ENCODE measurements around the gene PILRA.
"Not testable (repeated sequence)": the region's sequence is repeated elsewhere in the genome, so short reads cannot be mapped to it uniquely, and the experiment has no call there.

The PILRA gene

DNA sequence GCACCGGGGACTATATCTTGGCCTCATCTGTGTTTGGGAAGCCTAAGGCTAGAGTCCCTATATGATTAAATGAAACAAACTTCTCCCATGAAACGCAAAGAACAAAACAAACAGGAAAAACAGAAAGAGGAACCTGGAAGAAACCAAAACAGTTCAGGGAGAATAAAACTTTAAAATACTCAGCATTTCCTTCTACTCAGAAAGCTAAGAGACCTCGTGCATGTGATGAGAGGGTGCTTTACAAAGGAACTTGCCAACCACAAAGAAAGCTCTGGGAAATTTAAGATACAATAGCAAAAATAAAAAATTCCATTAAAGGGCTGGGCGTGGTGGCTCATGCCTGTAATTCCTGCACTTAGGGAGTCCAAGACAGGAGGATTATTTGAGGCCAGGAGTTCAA, 6.9 kb downstream of the PILRA start:
- DNase-seq (ENCODE audit: low read depth), result no peak

DNA sequence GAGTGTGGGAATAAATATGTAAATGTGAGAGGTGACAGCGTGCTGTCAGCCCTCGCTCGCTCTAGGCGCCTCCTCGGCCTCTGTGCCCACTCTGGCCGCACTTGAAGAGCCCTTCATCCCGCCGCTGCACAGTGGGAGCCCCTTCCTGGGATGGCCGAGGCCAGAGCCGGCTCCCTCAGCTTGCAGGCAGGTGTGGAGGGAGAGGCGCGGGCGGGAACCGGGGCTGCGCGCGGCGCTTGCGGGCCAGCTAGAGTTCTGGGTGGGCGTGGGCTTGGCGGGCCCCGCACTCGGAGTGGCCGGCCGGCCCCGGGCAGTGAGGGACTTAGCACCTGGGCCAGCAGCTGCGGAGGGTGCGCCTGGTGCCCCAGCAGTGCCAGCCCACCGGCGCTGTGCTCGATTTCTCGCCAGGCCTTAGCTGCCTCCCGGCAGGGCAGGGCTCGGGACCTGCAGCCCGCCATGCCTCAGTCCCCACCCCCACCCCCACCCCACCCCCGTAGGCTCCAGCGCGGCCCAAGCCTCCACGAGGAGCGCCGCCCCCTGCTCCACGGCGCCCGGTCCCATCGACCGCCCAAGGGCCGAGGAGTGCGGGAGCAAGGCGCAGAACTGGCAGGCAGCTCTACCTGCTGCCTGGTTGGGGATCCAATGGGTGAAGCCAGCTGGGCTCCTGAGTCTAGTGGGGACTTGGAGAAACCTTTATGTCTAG, 8.4 kb downstream of the PILRA start:
- not testable (repeated sequence) for DNase-seq (ENCODE audit: low read depth)

DNA sequence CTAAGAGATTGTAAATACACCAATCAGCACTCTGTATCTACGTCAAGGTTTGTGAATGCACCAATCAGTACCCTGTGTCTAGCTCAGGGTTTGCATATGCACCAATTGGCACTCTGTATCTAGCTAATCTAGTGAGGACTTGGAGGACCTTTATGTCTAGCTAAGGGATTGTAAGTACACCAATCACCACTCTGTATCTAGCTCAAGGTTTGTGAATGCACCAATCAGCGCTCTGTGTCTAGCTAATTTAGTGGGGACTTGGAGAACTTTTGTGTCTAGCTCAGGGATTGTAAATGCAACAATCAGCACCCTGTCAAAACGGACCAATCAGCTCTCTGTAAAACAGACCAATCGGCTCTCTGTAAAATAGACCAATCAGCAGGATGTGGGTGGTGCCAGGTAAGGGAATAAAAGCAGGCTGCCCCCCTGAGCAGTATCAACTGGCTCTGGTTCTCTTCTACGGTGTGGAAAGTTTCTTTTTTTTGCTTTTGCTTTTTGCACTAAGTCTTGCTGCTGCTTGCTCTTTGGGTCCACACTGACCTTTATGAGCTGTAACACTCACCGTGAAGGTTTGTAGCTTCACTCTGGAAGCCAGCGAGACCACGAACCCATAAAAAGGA, 9.1 kb downstream of the PILRA start:
- DNase-seq (ENCODE audit: low read depth), result not testable (repeated sequence)

DNA sequence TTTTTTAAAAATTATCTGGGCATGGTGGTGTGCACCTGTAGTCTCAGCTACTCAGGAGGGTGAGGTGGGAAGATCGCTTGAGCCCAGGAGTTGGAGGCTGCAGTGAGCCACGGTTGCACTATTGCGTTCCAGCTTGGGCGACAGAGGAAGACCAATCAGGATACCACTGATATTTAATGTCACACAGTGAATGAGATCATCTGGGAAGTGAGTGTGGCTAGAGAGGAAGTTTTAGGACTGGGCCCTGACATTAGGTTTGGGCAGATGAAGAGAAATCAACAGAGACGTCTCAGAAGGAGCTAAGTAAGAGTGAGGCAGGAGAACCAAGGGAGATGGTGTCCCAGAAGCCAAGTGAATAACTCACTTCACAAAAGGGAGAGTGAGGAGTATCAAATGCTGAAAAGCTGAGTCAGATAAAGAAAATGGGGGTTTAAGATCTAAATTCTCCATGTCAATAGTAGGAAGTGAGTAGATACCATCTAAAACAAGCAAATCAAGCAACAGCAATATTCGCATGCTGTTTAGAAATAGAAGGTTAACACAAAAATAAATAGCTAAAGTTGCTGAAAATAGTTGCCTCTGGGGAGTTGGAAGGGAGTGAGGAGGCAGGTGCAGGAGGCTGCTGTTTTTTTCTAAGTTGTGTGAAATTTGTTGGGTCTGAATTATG, 11.5 kb downstream of the PILRA start:
- DNase-seq (ENCODE audit: low read depth), result no peak

DNA sequence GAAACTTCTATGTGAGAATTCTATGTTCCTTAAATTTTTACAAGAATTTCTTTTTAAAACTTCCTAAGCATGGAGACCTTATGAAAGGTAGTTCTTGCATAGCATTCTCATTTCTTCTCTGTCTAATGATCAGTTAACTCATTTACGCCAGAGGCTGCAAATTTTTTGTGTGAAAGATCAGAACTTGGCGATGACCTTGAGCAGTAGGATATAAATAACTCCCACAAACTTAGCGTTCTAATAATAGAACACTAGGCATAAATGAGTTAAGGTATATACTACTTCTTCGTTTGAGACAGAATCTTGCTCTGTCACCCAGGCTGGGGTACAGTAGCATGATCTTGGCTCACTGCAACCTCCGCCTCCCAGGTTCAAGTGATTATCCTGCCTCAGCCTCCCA, 13.7 kb downstream of the PILRA start:
- no peak for DNase-seq (ENCODE audit: low read depth)

DNA sequence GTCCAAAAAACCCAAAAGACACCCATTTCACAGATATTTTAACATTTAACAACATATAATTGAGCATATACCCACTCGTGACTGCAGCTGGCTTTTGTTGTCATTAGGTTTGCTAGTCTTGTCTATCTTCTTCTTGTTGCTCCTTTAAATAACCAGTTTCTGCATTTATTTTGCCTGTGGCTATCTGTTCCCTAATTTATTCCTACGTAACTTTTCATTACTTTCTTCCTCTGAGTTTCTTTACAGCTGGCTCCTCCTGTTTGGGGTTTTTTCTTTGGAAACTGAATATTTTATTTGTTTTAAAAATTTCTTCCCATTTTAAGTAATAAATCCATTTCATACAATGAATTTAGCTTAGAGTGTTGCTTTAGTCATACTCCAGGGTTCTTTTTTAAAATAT, 14.4 kb downstream of the PILRA start:
- DNase-seq (ENCODE audit: low read depth), result no peak

DNA sequence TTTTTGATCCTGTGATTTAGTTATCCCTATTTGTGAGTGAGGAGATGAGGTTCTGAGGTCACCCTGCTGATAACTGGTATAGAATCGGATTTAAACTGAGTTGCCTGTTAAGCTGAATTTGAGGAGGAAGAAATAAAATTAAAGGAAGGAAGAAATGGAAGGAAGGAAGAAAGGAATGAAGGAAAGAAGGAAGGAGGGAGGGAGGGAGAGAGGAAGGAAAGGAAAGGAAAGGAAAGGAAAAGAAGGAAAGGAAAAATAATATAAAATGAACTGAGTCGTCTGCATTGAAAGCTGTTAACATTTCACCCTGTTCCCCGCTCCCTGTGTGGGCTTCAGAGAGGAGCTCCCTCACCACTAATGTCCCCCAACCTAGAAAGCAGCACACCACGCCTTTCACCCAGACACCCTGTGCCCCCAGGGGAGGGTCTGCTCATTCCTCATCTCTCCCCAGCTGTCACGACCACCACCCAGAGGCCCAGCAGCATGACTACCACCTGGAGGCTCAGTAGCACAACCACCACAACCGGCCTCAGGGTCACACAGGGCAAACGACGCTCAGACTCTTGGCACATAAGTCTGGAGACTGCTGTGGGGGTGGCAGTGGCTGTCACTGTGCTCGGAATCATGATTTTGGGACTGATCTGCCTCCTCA, 16.3 kb downstream of the PILRA start:
- DNase-seq (ENCODE audit: low read depth), result no peak

DNA sequence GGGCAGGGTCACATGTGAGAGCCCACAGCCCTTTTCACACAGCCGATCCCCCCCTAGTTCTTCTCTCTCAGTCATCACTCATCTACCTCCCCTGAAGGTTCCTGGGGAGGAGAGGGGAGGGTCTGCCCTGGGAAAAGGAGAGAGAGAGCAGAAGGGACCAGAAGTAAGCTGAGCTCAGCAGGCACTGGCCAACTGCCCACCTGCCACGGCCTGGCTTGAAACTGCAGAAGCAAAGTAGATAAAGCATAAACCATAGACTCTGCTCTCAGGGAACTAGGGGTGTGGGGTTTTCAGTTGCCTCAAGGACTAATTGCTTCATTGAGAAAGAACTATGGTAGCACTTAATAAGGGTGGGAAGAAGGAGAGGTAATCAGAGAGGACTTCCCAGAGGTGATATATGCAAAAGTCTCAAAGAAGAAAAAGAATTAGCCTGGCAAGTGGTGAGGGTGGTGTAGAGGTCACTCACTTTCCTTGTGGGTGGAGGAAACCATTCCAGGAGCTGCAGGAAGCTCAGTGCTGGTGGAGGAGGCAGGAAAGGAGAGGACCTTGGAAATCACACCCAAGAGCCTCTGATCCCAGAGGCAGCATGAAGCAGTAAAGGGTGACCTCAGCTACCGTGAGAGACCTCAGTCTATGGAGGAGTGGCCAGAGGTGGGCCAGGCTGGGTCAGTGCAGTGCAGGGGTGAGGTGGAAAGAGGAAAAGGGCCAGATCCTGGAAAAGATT, 17.2 kb downstream of the PILRA start:
- no peak for DNase-seq (ENCODE audit: low read depth)

DNA sequence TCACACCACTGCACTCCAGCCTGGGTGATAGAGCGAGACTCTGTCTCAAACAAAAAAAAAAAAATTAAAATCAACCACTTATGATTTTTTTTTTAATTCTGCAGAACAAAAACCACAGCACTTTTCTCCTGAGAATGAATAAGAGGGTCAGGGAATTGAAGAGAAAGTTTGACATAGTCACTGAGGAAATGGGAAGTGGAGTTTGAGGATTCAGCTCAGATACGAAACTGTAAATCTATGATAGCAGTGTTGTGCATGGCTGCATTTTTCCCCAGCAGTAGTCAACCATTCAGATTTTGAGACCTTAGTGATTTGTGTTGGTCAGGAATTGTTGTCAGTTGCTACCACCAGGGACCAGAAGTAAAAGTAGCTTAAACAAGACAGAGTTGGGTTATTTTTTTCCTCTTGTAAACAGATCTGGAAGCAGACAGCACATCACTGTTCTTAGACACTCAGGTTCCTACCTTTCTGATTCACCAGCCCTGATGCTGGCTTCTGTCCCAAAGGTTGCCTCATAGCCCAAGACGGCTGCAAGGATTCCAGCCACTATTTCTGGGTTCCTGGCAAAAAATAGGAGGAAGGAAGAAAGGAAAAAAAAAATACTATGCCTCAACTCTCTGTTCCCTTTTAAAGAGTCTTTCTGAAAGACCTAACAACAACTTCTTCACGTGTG, 20.1 kb downstream of the PILRA start:
- no peak for DNase-seq (ENCODE audit: low read depth)

DNA sequence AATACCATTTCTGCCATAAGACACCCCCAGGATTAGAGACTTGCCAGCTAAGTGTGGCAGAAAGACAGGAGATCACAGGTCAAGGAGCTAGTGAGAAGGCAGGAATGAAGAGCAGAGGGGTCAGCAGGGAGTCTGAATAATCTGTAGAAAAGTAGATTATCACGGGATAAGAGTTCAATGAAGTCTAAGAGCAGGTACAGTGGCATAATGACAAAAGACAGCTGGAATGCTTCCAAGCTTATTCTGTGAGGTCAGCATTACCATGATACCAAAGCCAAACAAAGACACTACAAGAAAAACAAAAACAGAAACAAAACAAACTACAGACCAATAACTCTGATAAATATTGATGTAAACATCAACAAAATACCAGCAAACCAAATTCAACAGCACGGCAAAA, 20.8 kb downstream of the PILRA start:
- no peak for DNase-seq (ENCODE audit: low read depth)

DNA sequence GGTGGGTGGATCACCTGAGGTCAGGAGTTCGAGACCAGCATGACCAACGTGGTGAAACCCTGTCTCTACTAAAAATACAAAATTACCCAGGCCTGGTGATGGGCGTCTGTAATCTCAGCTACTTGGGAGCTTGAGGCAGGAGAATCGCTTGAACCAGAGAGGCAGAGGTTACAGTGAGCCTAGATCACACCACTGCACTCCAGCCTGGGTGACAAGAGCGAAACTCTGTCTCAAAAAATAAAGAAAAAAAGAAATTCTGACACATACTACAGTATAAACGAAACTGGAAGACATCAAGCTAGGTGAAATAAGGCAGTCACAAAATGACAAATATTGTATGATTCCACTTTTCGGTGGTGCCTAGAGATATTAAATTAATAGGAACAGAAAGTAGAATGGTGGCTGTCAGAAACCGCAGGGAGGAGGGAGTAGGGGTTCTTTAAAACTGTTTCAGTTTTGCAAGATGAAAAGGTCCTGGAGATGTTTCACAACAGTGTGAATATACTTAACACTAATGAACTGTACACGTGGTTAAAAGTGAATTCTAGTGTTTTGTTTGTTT, 23.2 kb downstream of the PILRA start:
- DNase-seq (ENCODE audit: low read depth), result no peak

DNA sequence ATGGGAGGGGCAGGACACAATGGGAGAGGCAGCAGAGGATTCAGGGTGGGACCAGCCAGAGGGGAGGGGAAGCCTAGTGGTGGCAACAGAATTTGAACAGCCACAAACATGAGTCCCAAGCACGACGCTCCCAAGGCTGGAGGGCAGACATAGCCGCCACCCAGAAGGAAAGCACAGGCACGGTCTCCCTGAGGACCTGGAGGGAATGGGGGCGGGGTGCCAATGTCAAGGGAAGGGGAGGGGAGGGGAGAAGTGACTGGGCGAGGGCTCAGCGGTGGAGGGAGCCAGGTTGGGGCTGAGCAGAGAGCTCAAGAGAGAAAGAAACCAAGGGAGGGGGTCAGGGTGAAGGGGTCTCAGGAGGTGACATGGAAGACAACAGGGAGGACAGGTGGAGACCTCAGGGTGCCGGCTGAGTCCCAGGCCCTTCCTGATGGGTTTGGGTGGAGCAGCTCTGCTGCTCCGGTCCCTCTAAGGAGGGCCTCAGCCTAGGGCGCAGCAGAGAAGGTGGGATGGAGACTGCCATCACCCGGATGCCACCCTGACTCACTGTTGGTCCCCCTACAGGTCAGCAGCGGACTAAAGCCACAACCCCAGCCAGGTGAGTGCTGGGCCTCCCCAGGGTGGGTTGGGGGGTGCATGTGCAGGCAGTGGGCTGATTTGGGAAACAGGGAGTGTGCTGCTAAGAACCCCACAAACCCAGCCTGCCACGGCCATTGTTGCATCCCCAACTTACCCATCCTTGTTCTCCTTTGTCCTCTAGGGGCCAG, 24.2 kb downstream of the PILRA start:
- DNase-seq (ENCODE audit: low read depth), result no peak

DNA sequence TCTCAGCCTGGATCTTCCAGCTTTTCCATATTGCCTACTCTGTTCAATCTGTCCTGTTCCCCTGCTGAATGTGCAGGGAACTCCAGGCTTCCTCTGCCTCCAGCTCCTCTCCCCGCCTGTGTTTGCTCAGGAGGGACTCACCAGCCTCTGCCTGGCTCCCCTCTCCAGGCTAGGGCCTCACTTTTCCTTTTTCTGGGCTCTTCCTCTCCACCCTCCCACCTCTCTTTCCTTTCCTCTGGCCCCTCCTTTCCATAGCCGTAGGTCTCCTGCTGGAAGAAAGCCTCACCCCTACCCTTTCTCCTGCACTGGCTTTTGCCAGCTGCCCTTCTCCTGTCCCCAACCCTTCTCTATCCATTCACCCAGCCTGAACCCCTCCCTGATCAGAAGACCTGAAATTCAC, 25.0 kb downstream of the PILRA start:
- no peak for DNase-seq (ENCODE audit: low read depth)

DNA sequence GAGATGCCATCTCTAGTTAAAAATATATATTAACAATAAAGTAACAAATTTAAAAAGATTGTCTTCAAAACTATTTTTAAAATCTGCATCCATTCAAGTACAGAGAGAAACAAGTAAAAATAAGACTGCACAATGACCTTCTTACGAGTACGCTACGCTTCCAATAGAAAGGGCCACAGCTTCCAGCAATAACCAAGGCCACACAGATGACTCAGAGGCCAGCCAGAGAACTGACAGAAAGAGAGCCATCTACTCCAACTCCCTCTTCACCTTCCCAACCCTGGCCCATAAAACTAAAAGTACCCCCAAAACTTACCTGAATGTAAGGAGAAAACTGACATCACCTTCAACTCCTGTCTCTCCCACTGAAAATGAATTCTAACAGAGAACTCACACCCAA, 26.8 kb downstream of the PILRA start:
- no peak for DNase-seq (ENCODE audit: low read depth)

DNA sequence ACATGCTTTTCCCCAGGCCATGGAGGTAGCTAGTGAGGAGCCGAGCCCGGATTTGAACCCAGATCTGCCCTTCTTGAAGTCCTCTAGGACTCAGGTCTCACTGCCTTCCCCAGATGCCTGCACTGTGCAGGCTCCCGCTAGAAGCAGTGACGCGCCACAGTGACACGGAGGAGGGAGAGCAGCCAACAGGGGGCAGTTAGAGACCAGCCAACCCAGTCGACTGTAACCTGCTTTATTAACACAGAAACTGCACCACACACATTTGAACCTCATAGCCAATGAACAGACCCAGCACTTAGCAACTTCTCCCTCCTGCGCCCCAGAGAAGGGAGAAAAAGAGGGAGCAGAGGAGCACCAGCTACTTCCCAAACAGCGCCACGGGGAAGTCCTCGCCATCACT, 27.4 kb downstream of the PILRA start:
- no peak for DNase-seq (ENCODE audit: low read depth)

DNA sequence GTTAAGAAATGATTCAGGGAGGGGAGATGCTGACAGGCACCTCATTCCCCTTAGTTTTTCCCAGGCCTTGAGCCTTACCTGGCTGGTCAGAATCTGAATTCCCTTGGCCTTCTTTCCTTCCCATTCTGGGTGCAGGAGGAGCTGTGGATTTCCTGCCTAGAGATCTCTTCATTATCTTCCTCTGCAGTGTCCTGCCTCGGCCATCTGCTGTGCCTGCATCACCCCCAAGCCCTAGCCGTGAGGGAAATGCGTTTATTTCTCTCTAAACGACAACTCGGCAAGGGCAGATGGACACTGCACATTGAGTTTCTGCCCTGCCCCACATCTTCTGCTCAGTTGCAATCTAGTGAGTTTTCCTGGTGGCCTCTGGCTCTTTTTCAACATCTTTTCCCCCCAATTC, 28.5 kb downstream of the PILRA start:
- no peak for DNase-seq (ENCODE audit: low read depth)

DNA sequence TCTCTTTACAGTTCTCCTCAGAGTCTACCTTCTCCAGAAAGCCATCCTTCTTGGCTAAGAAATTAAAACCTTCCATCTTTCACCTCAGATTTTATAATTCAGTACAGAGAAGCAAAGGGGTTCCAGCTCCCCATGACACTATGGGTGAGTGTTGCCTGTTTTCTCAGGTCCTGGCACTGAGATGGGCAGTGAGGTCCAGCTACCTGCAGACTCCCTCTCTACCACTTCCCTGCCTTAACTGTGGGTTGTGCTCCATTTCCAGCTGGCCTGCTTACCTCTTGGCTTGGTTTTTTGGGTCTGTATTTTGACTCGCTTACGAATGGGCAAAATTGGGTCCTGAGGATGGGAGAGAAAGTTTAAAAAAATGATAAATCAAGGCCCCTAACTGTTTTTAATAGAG, 29.0 kb downstream of the PILRA start:
- DNase-seq (ENCODE audit: low read depth), result no peak

DNA sequence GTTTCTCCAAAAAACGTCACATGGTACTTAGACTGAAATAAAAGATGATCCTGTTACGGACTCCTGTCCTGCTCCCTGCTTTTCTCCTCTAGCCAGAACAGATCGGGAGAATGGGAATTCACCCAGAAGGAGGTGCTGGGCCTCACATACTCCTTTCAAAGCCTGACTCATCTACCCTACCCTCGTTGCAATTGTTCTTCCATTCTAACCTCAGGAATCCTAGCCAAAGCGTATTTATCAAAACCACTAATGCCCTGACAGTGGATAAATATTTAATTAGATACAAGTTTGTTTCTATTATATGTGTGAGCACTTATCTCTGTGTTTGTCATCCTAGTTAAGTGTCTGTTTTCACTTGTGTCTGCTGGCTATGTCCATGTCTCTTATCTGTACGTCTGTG, 33.5 kb downstream of the PILRA start:
- DNase-seq (ENCODE audit: low read depth), result no peak

DNA sequence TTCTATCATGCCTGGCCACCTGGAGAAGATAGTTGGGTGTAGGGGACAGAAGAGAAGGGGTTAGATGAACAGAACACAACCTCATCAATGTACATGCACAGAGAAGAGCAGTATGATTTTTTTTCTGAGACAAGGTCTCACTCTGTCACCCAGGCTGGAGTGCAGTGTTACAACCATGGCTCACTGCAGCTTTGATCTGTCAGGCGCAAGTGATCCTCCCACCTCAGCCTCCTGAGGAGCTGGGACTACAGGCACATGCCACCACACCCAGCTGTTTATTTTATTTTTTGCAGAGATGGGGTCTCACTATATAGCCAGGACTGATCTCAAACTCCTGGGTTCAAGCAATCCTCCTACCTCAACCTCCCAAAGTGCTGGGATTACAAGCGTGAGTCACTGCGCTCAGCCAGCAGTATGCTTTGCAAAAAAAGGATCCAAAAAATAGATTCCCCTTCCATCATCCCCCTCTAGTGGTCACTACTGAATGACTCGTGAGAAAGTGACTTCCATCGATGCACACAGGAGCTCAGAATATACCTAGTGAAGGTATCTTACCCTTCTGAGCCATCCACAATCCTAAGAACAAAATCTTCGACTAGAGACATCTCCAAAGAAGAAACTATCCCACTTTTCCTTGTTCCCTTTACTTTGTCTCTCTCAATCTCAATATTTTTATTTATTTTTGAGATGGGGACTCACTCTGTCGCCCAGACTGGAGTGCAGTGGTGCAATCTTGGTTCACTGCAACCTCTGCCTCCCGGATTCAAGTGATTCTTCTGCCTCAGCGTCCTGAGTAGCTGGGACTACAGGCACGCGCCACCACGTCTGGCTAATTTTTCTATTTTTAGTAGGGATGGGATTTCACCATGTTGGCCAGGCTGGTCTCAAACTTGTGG, 34.2 kb downstream of the PILRA start:
- DNase-seq (ENCODE audit: low read depth), result no peak

DNA sequence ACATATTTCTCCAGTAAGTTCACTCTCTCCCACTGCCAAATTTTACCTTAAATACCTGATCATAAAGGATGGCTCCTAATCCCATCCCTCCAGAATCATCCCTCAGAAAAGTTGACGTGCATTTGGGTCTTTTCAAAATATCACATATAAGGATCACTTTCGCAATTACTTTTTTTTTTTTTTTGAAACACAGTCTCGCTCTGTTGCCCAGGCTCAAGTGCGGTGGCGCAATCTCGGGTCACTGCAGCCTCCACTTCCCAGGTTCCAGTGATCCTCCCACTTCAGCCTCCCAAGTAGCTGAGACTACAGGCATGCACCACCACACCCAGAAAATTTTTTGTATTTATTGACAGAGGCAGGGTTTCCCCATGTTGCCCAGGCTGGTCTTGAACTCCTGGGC, 37.8 kb downstream of the PILRA start:
- DNase-seq (ENCODE audit: low read depth), result no peak
